Pons (tissue), 1 donor: ENCODE measurements around the gene THEM5.

ENCODE experiments used
- DNase-seq: peaks from one replicate; pipeline ENCODE4 v3.0.0-alpha.2; 2016; ENCODE audit warnings: low spot score

The THEM5 gene

DNA sequence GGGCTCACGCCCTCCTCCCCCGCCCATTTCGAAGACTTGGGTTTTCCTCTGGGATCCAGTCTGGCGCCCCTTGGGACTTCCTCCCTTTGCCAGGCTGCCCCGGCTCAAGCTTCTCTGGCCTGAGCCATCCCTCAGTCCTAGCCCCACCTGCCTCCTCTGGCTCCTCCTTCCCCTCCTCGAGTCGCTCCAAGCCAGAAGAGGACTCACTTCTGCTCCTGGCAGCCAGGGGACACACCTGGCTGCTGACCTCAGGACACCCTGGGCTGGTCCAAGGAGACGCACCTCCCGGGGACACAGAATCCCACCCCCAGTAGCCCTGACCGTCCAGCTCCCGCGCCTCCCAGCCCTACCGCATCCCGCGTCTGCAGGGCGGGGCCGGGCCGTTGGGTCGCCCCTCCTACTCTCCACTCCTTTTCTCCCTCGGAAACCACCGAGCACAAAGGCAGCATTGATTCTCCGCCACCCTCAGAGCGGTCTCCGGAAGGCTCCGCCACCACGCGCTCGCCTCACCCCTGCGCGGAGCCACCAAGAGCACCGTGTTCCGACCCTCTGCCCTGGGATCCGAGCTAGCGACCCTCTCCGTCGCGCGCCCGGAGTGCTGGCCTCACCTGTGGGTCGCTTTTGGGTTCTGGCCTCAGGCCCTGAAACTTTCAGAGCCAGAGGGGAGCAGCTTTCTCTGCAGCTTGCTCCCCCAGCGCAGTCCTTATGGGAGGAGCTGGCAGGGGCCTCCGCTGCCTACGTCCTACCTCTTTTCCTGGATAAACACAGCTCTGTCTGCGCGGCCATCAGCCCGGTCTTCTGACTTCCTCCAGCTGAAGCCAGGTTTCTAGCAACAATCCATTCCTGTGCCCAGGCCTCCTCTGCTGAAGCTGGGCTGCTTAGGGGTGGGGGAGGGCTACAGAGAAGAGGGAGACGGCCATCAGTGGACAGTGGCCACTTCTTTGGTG, 13.8 kb downstream of the THEM5 start, which contains the start of gene C2CD4D:
Gene C2CD4D, minus strand, starts transcription at position 364 of the 947 bp plus-strand sequence. CDS start 831 bp downstream, outside the sequence.
- DNase-seq: peak; percentile 92

DNA sequence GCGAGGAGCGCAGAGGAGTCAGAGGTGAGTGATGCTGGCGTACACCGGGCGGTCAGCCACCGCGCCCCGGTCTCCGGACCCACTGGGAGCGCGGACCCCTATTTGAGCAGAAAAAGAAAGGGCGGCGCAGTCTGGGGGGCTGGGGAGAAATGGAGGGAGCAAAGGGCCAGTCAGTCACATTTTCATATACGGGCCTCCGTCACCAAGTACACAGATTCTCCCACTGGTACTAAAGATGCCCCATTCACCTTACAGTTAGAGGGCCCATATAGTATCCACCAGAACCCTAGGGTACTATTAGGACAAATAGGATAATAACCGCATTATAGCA, 14.5 kb downstream of the THEM5 start:
- DNase-seq: no peak

DNA sequence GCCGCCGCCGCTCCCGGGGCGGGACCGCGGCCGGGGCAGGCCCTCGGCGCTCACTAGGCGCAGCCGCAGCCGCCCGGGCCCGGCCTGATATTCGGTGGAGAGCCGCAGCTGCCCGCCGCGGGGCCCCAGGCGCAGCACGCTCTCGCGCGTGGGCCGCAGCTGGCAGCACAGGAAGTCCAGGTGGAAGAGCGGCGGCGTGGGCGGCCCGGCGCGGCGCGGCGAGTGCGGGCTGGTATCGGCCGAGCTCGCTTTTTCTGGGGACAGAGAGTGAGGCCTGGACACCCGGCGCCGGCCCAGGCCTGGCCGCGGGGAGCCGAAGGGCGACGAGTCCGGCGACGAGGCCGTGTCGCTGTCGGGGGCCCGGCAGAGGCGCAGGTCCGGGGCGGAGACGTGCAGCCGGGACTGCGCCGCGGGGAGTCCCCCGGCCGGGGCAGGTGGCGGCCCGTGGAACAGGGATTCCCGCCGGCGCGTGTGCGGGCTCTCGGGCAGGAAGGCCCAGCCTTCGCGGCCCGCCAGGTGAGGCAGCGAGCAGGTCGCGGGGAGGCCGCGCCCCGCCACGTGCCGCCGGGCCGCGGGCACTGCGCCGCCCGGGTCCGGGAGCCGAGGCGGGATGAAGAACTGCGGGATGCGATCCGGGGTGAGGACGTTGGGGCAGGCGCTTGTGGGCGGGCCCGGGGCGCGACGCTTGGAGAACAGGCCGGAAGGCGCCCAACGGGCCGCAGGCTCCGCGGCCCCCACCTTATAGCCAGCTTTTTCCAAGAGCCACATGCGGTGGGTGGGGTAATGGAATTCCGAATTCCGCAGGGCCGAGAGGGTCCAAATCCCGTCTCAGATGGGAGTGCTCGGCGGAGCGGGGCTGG, 15.1 kb downstream of the THEM5 start:
- DNase-seq: no peak

DNA sequence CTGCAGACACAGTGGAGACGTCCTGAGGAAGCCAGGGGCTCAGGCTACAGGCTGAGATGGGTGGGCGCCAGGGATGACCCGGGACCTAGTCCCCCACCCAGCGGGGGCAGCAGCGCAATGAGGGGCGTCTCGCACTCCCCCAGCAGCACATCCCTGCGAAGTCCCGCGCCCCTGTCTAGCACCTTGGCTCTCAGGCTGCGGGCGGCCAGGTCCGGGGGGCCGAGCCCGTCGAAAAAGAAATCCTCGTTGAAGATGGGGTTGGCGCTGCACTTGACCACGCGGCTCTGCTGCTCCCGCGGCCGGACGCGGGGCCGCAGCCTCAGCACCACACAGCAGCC, 15.7 kb downstream of the THEM5 start:
- no peak for DNase-seq

DNA sequence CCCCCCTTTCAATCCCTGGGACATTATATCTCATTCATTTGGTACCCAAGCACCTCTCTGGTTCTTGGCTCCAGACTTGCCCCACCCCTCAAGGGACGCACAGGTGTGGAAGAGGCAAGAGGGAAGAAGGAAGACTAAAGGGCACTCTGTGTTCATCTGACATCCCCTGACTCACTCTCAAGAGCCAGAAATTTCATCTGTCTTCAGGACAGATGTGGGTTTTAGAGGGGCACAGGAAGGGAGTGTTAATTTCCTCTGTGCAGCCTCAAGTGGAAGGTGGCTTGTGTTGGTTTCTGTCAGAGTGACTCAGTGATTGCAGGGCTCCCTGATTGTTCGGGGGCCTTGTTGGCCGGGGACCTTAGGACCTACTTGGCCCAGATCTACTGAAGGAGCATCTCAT, 16.3 kb downstream of the THEM5 start:
- DNase-seq: no peak

DNA sequence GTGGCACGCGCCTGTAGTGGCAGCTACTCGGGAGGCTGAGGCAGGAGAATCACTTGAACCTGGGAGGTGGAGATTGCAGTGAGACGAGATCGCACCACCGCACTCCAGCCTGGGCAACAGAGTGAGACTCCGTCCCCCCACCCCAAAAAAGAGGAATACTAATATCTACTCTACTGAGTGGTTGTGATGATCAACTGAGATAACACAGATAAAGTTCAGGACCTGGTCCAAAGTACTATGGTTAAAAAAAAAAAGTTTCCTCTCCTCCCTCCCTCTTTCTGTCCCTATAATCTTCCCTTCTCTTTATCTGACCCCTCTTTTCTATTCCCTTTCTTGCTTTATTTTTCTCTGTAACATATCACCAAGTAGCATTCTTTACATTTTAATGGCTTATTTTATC, 17.9 kb downstream of the THEM5 start:
- DNase-seq: no peak

DNA sequence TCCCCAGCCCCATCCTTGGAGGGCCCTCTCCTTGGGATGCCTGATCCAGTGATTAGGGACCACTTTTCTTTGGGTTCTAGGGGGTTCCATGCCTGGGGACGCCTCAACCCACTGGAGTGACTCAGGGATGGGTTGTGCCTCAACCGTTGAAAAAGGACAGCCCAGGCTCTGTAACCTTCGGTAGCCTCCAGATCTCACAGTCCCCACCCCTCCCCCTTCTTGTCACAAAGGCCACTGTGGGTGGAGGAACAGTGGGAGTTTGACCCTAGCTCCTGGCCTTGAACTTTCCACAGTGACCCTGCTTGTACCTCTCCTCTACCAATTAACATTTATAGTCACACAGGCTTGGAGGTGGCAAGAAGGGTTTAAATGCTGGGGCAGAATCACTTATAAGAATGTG, 19.3 kb downstream of the THEM5 start:
- DNase-seq: no peak

DNA sequence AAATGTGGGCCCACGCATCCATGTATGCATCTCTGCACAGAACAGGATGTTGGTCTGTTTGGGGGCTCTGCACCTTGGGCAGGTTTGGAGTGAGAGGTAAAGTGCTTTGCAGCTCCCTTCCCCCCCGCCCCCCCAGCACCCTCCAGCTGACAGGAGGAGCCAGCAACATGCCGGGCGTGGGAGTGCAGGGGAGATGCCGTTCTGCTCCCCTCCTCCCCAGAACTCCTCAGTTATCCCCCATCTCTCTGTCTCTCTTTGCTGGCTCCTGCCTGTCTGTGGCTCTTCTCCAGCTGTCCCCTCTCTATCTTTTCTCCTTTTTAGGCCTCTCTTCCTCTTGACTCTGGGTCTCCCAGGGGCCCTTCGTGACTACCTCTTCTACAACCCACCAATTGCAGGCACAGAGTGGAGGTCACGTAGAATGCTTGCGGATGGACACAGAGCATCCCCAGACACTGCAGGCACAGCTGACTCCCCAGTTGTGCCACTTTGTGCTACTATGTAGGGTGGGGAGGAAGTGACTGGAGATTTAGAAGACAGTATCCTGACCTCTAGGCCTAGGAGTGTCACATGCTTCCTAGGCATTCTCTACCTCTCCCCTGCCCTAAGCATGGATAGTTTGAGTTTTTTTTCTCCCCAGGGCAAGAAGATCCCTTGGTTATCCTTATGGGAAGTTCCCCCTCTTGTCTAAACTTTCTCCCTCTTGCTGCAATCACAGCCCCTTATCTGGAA, 20.2 kb downstream of the THEM5 start:
- no peak for DNase-seq

DNA sequence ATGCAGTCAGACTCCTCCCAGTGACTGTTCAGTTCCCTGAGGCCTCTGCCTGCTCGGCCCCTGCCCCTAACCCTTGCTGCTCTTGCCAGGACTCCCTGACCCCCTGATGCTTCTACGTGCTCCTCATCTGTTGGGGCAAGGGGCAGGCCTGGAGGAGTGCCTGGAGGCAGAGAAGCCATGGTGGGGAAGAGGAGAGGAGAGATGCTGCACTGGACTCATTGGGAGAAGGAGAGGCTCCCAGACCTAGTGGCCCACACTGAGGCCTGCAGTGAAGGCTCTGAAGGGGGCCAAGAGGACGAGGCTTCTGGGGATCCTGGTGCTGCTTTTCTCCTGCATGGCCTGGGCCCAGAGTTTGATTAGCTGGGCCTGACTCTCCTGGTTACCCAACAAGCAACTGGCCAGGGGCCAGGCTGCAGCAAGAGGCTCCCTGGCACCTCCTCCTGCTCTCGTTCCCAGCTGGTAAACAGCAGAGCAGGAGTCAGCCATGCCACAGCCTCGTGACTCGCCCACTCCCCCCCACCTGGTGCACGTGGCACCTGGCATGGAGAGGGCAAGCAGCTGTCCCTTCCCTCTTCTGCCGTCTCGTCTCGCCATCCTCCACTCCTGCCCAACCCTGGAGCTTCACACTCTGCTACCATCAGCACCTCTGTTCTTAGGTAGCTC, 21.1 kb downstream of the THEM5 start:
- DNase-seq: peak; percentile 46

DNA sequence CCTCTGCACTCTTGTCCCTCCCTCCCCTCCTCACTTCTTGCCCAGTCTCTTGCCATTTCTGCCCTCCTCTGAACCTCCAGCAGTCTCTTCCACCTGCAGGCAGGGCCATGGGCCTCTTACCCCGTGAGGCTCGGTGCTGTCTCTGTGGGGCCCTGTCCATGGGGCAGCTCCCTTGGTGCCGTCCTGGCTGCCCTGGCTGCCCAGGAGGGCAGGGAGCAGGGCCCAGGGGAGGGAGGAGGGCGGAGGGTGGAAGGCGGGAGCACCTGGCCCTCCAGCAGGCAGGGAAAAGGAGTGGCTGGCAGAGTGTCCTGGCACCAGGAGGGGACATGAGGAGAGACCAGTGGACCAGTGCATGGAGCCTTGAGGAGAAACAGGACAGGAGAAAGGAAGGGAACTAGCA, 21.9 kb downstream of the THEM5 start, which contains the start of gene RORC:
Gene RORC, minus strand, starts transcription at position 198 of the 400 bp plus-strand sequence. Its CDS starts 38 bp downstream, at position 160.
- DNase-seq: no peak

DNA sequence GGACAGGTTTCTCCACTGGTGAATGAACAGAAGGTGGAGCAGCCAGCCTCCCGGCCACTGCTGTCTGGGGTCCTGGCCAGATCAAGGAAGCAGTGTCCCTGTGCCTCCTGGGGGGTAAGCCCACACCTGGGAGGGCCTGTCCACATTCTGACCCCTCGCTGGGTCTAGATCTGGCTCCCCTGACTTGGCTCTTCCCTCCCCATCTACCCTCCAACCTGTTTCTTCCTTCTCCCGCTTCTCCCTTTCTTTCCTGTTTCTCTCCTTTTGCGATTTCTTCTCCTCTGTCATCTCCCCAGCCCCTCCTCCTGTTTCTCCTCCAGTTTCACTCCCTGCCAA, 22.3 kb downstream of the THEM5 start:
- DNase-seq: no peak

DNA sequence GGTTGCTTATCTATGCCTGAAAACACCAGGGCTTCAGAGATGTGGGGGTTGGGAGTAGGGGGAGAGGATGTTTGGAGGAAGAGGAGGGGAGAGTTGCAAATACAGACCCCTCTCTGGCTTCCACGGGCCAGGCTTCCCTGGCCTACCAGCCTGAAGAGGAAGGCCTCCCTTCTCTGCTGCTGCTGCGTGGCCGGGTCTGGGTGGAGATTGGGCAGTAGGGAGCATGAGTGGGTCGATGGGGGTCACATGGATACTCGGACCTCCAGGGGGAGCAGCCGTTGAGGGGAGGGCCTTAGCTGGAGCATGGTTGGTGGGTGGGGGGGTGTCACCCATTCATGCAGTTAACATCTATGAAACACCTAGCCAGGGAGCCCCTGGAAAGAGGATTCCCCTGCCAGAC, 23.5 kb downstream of the THEM5 start:
- no peak for DNase-seq

DNA sequence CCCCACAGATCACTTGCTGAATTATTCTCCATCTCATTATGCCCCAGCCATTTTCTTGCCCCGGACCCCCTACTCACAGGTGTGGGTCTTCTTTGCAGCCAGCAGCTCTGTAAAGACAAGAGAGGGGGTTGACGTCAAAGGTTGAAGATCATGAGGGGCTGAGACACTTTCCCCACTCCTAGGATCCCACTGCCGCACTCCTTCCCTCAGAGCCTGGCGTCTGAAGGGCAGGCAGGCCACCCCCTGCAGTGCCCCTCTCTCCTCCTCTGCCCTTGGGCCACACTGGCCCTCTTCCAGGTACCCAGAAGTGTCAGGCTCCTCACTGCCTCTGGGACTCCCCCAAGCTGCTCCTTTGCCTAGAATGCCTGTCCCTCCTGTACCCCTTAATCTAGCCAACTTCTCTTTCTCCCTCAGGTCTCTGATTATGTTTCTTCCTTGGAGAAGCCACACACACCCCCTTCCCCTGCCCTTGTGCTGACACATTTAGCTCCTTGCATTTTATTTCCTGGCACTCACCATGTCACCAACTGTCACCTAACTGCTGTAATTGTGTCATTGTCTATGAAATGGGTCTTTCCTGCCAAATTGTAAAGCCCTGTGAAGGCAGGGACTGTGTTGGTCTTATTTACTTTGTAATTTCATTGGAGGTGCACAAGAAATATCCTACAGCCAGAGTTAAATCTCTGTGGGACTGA, 24.0 kb downstream of the THEM5 start:
- no peak for DNase-seq

DNA sequence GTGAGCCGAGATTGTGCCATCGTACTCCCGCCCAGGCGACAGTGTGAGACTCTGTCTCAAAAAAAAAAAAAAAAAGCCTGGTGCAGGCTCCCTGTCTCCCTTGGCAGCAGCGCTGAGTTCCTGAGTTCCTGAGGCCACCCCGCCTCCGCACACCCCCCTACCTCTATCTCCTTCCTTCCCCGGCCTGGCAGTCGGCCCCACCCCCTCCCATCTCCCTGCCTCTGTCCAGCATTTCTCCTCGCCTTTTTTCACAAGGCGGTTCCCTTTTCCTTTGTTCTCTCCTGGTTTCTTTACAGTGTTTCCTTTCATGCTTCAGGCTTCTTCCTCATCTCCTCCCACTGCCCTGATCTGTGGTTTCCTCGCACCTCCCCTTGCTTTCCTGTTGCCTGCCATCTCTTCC, 24.6 kb downstream of the THEM5 start:
- no peak for DNase-seq

DNA sequence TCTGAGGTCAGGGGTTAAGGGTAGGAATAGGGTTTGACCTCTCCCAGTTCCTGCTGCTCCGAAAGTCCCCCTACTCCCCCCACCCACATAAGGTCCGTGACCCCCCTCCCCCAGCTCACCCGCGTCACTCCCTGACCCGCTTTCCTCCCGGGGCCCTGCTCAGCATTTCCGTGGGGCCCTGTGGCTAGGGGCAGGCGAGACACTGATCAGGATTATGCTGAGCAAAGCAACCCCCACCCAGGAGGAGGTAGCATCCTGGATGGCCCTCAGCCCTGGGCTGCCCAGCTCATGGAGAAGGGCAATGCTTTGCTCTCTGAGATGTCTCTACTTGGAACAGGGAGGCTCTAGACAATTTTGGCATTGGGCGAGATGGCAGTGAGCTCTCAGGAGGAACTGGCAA, 25.7 kb downstream of the THEM5 start:
- DNase-seq: no peak

DNA sequence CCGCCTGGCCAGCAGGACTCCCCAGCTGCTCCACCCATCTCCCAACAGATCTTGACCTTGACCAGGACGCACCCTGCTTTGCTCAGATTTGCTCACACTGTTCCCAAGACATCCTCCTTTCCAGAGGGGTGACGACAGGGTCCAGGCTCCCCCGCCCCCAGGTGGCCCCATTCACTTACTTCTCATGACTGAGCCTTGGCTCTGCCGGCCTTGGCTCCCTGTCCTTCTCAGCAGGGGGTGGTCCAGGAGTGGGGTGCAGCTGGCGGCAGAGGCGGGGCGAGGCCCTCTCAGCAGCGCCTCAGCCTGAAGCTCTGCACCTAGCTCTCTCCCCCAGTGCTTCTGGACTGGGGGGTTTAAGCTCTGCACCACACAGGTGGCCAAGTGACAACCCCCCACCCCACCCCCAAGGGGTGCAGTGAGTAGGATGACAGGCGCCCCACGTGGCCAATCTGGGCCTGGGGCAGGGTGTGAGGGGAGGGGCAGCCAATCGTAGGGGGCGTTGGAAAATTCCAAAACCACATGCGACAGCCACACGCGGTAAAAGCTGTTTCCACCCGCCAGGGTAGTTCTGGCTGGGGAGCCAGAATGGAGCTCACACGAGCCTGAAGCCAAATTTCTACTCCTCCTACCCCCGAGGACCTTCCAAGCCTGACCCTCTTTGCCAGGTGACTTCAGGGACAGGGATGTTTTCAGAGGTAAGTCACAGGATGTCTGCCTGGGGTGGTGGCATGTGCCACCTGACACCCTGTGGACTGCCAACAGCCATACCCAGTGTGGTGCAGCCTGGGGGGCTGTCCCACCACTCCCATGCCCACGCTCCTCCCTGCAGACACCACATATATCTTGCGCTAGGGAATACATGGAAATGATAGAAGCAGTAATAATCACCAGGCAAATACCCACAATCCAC, 27.5 kb downstream of the THEM5 start:
- DNase-seq: no peak

DNA sequence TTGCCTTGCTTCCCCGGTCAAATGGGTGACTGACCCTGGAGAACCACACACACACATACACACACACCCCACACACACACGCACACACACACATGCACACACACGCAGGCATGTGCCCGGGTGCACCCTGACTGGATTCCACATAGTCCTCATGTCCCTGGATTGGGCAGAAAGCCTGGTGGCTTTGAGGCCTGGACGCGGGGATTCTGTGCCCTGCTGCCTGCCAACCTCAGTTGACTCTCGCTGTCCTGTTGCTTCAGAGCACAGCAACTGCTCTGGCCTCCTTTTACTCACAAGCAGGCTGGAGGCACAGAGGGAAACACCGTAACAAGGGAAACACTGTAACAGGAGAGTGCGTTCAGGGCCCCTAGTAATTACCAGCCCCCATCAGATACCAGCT, 28.3 kb downstream of the THEM5 start:
- no peak for DNase-seq

DNA sequence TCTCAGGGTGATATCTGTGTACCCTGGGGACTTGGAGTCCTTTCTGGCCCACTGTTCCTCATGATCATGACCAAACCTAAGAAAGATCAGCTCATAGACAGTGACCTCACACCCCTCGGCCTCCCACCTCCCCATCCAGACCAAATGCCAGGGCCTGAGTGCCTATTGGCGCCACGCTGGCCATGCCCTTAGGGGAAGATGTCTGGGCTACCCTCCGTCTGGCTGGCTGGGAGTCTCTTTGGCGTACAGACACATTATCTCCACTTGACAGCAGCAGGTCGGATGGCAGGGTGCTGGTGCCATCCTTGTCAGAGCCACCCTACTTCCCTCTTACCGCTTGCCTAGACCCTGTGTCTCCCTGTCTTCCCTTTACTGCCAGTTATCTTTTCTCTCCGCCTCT, 30.3 kb downstream of the THEM5 start:
- DNase-seq: no peak

DNA sequence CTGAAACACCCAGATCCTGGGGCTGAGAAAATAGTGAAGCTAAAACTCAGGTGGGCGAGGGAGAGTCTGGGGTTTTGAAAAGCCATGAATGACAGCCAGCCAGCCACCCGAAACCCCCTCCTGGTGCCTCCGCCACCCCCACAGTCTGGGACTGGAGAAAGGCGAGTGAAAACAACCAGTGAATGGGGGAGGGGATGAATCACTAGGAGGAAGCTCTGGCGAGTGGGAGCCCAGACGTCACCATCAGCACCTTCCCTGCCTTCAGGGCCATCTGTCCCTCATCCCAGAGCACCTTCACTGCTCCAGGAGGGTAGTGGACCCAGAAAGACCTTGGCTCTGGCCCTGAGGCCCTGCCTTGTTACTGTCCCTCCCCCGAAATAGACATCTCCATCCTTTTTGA, 31.1 kb downstream of the THEM5 start:
- no peak for DNase-seq

DNA sequence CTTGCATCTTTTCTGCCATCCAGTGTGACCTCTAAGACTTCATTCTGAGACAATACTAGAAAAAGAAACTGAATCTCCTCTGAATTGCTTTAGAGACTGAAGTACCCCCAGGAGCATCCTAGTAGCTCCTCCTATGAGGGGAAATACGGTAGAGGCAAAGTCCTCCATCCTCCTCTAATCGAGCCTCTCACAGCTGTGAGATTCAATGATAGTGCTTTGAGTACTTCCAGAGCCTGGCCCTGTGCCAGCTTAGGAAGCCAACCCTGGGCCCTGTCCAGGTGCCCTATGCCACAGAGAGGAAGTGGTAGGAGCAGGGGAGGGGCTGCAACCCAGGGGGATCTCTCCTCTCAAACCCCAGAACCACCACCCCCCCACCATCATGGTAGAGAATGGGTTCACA, 32.6 kb downstream of the THEM5 start:
- no peak for DNase-seq
